ENCODE data around the gene XIRP1. TPM values are rescaled to one million over a fixed set of nuclear protein-coding genes. Genes with fewer than 3 reads are reported as not detected.

Gene XIRP1
- total and polyA plus RNA-seq, 9 donors: 0.04 to 0.13 (median 0.11) TPM; not detected in 5

DNA sequence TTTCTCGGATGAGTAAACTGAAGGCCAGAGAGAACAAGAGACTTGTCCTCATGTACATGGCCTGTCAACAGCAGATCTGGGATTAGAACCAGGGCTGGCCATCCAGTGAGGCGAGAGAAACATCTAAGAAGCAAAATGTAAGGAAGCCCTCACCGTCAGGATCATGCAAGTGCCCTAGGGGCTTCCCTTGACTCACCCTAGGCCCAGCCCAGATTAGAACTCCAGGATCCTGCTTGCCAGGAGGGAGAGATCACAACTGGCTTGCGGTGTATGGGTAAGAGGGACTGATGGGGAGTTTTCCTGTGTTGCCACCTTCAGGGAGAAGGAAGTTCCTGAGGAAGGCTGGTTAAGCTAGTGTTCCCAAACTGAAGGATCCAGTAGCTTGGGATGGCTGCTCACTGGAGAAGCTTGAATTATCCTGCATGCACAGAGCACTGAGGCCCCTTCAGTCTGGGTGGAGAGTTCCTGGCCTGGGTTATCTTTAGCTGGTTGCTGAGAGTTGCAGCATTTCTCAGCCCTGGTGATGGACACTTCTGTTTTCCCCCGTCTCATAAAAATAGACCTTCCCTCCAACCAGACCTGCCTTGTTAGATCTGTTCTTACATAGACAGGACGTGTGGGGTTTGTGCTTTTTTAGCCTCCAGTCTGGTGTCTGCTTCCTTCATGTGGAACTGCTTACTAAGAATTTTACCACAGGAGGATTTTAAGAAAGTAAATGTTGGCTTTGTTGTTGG is 28.2 kb upstream of the XIRP1 start:
- no peak for DNase-seq
- intact Hi-C loops (cut with DNase I): no loop called here
- no peaks in the 10 kb centered on the region for H3K9me3 ChIP-seq
- H3K27ac ChIP-seq: no peak overlapping the region
- 63 to 69% (median 66%) methylated on average over 6 of the region's 6 CpGs for WGBS, 3 donors
- no peak for TF ChIP-seq EP300 (IDR thresholded peaks at IDR 0.05)
- no peak for TF ChIP-seq POLR2A (IDR thresholded peaks at IDR 0.05)
- TF ChIP-seq, protein P1, sequence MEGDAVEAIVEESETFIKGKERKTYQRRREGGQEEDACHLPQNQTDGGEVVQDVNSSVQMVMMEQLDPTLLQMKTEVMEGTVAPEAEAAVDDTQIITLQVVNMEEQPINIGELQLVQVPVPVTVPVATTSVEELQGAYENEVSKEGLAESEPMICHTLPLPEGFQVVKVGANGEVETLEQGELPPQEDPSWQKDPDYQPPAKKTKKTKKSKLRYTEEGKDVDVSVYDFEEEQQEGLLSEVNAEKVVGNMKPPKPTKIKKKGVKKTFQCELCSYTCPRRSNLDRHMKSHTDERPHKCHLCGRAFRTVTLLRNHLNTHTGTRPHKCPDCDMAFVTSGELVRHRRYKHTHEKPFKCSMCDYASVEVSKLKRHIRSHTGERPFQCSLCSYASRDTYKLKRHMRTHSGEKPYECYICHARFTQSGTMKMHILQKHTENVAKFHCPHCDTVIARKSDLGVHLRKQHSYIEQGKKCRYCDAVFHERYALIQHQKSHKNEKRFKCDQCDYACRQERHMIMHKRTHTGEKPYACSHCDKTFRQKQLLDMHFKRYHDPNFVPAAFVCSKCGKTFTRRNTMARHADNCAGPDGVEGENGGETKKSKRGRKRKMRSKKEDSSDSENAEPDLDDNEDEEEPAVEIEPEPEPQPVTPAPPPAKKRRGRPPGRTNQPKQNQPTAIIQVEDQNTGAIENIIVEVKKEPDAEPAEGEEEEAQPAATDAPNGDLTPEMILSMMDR (IDR thresholded peaks at IDR 0.05): no peak
- H3K36me3 ChIP-seq: no peaks in the 10 kb centered on the region
- no peaks in the 10 kb centered on the region for H3K4me1 ChIP-seq (ENCODE audit: insufficient read depth)
- H3K27me3 ChIP-seq: no peaks in the 10 kb centered on the region
- H3K4me3 ChIP-seq: no peak overlapping the region

DNA sequence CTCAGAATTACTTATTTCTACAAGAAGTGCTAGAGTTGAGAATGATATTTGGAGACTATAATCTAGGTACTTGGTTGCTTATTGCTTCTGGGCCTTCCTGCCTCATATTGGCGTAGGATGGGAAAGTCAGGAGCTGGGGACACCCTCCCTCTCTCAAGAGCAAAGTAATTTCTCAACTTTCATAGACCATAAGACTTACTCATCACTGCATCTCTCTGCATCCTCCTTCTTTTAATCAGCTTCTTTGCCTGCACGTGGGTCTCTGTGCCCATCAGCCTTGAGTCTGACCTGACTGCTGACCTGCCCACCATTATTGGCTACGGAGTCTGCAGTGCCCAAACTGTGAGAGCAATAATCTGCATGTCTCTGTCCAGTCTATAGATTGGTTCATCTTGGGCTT is 27.3 kb upstream of the XIRP1 start:
- Histone ChIP-seq H3K36me3 (no peaks in the 10 kb centered on the region), H3K9me3 (no peaks in the 10 kb centered on the region), H3K27me3 (no peaks in the 10 kb centered on the region), H3K4me3 (no peak overlapping the region), H3K27ac (no peak overlapping the region), H3K4me1 (ENCODE audit: insufficient read depth) (no peaks in the 10 kb centered on the region)
- no peak for DNase-seq
- 85 to 90% (median 88%) methylated on average over 3 of the region's 3 CpGs for WGBS, 3 donors
- no peak for TF ChIP-seq EP300 (IDR thresholded peaks at IDR 0.05)
- no peak for TF ChIP-seq POLR2A (IDR thresholded peaks at IDR 0.05)
- TF ChIP-seq, protein P1 (IDR thresholded peaks at IDR 0.05): no peak
- intact Hi-C loops (cut with DNase I): no loop called here

DNA sequence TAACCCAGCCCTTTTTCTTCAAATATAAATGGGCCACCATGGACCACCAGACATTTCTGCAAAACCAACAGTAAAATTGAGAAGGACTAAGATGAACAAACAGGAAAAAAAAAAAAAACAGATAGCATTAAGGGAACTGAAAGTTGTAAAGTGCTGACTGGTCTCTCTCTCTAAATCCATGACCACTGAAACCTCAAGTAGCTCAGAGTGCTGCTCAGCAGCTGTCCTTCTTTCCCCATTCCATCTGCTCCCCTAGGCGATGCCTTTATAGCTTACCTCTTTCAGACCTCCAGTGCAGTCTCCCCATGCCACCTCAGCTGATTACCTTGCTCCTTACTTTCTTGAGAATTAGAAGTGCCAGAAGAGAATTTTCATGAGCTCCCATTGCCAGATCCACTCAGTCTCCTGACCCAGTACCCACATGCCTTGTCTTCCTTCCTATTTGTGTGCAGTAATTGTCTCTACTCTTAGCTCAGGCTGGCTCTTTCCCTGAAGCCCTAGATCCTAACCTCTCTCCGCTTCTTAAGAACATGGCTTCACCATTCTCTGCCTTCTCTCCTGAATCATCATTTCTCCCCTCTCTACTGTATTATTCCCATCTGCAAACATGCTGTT is 23.9 kb upstream of the XIRP1 start:
- no peaks in the 10 kb centered on the region for H3K27me3 ChIP-seq
- no peaks in the 10 kb centered on the region for H3K36me3 ChIP-seq
- TF ChIP-seq EP300 (IDR thresholded peaks at IDR 0.05): no peak
- no peak for TF ChIP-seq POLR2A (IDR thresholded peaks at IDR 0.05)
- TF ChIP-seq, protein P1 (IDR thresholded peaks at IDR 0.05): no peak
- no peaks in the 10 kb centered on the region for H3K4me1 ChIP-seq (ENCODE audit: insufficient read depth)
- WGBS, 3 donors: 85 to 87% (median 86%) methylated on average over 2 of the region's 2 CpGs
- H3K4me3 ChIP-seq: no peak overlapping the region
- no peak overlapping the region for H3K27ac ChIP-seq
- no peaks in the 10 kb centered on the region for H3K9me3 ChIP-seq
- no peak for DNase-seq
- intact Hi-C loops (cut with DNase I): no loop called here

DNA sequence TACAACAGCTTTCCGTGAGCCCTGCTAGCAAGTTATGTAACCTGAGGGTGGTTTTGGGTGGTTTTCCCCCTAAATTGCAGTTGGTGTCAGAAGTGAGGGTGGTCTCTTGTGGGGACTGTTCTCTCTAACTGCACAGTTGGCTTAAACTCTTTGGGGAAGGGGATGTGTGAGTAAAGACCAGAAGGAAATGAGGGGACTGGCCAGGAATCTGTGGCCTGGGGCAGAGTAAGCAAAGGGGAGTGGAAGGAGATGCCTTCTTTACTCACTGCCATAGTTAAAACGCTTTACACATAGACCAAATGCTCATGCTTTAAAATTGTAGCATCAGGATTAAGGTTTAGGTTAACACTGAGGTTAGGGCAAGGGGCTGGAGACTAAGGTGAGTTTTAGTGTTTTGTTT is 21.2 kb upstream of the XIRP1 start:
- 77 to 83% (median 82%) methylated on average over 2 of the region's 2 CpGs for WGBS, 3 donors
- intact Hi-C loops (cut with DNase I): no loop called here

More for the DNA sequence above, 21.2 kb upstream of the XIRP1 start:
- Histone ChIP-seq H3K27me3 (no peaks in the 10 kb centered on the region), H3K4me3 (no peak overlapping the region), H3K36me3 (no peaks in the 10 kb centered on the region), H3K4me1 (ENCODE audit: insufficient read depth) (no peaks in the 10 kb centered on the region), H3K9me3 (no peaks in the 10 kb centered on the region), H3K27ac (no peak overlapping the region)
- DNase-seq: no peak
- TF ChIP-seq EP300 (IDR thresholded peaks at IDR 0.05) (no peak), POLR2A (IDR thresholded peaks at IDR 0.05) (no peak)
- TF ChIP-seq, protein P1 (IDR thresholded peaks at IDR 0.05): no peak

Measured in ovary (tissue), 9 donors.